22Rv1 (cell line): ENCODE data around the gene ESPNL.

Experiments
- ZFX ChIP-seq: fragments of 450-650 bp; IDR thresholded peaks from 2 replicates; pipeline ENCODE4 v1.6.1; 2017; ENCODE audit warnings: antibody characterized with exemption, borderline replicate concordance
- TF ChIP-seq, protein P1 (sequence below): fragments of 450-650 bp; IDR thresholded peaks from 2 replicates; pipeline ENCODE4 v1.5.1; 2017; ENCODE audit warnings: mild to moderate bottlenecking

DNA sequence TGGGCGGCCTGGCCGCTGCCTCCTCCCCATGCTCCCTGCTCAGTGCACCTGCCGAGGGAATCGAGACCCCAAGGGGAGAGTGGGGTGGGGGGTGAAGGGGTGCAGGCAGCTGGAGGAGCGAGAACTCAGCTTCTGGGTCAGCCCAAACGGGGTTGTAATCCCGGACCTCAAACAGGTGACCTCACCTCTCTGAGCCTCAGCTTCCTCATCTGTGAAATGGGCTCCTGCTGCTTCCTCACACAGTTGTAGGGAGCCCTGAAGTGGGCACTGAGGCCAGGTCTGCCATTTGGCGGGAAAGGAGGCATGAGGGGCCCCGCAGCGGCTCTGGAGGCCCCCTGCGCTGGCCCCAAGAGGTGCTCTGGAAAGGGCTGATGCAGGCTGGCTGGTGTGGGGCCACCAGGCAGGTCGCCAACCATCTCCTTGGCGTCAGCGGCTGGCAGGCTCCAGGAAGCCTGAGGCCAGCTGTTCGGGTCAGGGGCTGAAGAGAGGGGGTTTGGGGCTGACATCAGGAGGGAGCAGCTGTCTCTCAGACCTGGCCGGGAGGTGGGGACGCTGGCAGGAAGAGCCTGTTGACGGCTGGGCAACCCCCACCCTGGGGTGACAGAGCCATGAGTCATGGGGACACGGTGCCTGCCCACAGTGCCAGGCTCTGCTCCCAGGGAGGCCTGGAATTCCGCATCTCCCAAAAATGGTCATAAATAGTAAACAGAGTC is 43.3 kb downstream of the ESPNL start:
- TF ChIP-seq, protein P1, sequence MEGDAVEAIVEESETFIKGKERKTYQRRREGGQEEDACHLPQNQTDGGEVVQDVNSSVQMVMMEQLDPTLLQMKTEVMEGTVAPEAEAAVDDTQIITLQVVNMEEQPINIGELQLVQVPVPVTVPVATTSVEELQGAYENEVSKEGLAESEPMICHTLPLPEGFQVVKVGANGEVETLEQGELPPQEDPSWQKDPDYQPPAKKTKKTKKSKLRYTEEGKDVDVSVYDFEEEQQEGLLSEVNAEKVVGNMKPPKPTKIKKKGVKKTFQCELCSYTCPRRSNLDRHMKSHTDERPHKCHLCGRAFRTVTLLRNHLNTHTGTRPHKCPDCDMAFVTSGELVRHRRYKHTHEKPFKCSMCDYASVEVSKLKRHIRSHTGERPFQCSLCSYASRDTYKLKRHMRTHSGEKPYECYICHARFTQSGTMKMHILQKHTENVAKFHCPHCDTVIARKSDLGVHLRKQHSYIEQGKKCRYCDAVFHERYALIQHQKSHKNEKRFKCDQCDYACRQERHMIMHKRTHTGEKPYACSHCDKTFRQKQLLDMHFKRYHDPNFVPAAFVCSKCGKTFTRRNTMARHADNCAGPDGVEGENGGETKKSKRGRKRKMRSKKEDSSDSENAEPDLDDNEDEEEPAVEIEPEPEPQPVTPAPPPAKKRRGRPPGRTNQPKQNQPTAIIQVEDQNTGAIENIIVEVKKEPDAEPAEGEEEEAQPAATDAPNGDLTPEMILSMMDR = no peak
- no peak for TF ChIP-seq ZFX
